NB4 (cell line): ENCODE measurements around the gene ASCC3.

Experiments used
- CTCF ChIP-seq: IDR thresholded peaks from one replicate; pipeline ENCODE4 v1.5.1; 2012; ENCODE audit warnings: low read depth, low read length
- MAX ChIP-seq: IDR thresholded peaks from 2 replicates; pipeline ENCODE4 v1.6.1; 2011; ENCODE audit warnings: low read depth, low read length
- POLR2A ChIP-seq: IDR thresholded peaks from 2 replicates; pipeline ENCODE4 v1.6.1; 2011; ENCODE audit warnings: mild to moderate bottlenecking; ENCODE audit not compliant: insufficient read length; ENCODE audit errors: extremely low read depth

DNA sequence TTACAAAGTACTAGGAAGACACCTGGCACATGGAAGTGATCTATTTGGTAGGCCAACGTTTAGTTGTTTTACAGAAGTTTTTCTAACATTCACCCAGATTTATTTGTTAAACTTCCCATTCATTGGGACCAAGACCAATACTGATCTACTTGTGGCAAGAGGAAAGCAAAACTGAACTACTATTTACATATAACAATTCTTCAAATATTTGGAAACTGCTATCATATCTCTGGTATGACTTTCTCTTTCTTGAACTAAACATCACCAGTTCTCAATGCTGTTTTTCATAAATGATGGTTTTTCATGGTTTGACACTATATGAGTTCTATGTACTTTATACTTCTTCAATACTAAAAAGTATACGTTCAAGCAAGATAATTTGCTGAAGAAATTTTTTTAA, 189.2 kb downstream of the ASCC3 start:
- TF ChIP-seq POLR2A (no peak), CTCF (no peak), MAX (no peak)
